GM19372 (cell line): ENCODE data around the gene KLK12.
"Not testable (repeated sequence)": the region's sequence is repeated elsewhere in the genome, so short reads cannot be mapped to it uniquely, and the experiment has no call there.

Source experiments
- ATAC-seq: cut with Tn5 transposase; IDR thresholded peaks from one replicate; pipeline ENCODE4 v1.9.1; 2021; ENCODE audit warnings: mild to moderate bottlenecking, low read depth, moderate library complexity; ENCODE audit not compliant: unreplicated experiment

The KLK12 gene

DNA sequence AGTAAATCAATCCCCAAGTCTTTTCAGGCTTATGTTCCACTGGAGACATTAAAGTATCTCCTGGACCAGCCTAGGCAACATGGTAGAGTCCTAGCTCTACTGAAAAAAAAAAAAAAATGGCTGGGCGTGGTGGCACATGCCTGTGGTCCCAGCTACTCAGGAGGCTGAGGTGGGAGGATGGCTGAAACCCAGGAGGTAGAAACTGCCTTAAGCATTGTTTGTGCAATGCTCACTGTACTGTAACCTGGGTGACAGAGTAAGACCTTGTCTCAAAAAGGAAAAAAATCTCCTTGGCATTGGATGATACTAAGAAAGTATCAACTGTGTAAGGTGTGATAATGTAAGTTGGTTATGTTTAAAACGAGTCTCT is 42.2 kb downstream of the KLK12 start:
- ATAC-seq: no peak

DNA sequence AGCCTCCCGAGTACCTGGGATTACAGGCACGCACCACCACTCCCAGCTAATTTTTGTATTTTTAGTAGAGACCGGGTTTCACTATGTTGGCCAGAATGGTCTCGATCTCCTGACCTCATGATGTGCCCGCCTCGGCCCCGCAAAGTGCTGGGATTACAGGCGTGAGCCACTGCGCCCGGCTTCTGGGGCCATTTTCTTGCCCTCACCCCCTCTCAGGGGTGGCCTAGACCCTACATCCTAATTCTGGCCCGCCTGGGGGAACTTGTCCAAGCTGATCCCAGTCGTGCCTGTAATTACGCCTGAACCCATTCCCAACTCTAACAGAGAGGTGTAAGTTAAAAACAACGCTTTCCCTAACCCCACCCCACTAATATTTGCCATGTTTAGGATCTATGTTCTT is 50.4 kb downstream of the KLK12 start:
- not testable (repeated sequence) for ATAC-seq

GRCh38 chr19:50983625-50984292 is 51.0 kb downstream of the KLK12 start, which contains the start of gene KLK7:
Gene KLK7 (minus strand): TSS chr19:50983917. CDS start chr19:50982399, 1,518 bp downstream.
- ATAC-seq: no peak

DNA sequence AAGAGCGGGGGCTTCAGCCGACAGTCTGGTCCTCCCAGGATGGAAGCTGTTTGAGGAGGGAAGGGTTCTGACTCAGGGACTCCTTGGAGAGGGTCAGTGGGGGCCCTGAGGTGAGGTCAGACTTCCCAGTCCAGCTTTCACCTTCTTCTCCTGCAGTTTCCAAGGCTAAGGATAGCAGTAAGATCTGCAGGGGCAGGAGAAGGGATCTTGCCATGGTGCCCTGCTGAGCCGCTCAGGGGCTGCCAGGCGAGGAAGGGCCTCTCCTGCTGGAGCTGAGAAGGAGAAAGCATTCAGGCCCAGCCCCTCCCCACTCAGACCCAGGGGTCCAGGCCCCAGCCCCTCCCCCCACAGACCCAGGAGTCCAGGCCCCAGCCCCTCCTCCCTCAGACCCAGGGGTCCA is 52.6 kb downstream of the KLK12 start:
- no peak for ATAC-seq

DNA sequence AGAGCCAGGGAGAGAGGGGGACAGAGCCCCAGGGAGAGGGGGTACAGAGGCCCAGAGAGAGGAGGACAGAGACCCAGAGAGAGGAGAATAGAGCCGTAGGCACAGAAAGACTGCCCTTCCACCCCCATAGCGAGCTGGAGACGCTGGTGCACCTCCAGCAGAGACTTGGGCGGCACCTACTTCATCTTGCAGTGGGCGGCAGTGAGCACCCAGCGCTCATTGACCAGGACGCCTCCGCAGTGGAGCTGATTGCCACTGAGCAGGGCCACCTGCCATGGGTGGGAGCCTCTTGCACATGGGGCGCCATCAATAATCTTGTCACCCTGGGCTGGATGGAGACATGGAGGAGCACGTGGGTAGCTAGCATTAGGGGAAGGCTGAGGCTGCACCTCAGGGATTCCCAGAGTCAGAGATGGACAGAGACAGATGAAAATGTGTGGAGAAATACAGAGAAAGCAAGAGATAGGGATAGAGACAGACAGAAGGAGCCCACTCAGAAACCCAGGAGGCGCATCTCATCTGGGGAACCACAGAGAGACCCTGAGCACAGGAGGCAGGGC is 53.1 kb downstream of the KLK12 start:
- ATAC-seq: no peak

DNA sequence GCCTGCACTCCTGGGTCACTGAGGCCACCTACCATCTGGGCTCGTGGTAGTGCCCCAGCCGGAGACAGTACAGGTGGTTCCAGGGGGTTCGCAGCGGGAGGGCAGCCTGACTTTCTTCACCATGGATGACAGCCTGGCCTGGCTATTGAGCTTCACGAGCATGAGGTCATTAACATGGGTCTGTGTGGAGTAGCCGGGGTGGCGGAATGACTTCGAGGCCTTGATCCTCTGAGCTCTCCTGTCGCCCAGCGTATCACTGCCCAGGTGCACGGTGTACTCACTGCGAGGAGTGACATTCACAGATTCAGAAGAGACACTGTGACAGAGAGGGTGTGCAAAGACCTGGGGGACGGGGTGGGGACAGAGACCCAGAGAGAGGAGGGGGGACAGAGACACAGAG is 54.6 kb downstream of the KLK12 start:
- ATAC-seq: no peak

- no peak for ATAC-seq
These were observed 55.0 kb downstream of the KLK12 start for GRCh38 chr19:50979758-50980157.
